Measurements from ENCODE around the gene TMA7B. TPM values are rescaled to one million over a fixed set of nuclear protein-coding genes. Genes with fewer than 3 reads are reported as not detected.

Gene TMA7B
- total RNA-seq, 1 donor from 2014 or later = not detected

- no peaks in the 10 kb centered on the region for H3K36me3 Mint-ChIP-seq
- H3K4me3 Mint-ChIP-seq = no peak overlapping the region
- peaks cover 28% of the 10 kb centered on the region for H3K4me1 Mint-ChIP-seq
- no peaks in the 10 kb centered on the region for H3K79me2 ChIP-seq (ENCODE audit: low read depth)
- H3K9me3 Mint-ChIP-seq = no peaks in the 10 kb centered on the region
- H3F3A ChIP-seq (ENCODE audit: low read depth) = peaks cover 8% of the 10 kb centered on the region
- H3K9ac ChIP-seq = no peak overlapping the region
- no peak for TF ChIP-seq CTCF (IDR thresholded peaks at IDR 0.05)
- no peak for TF ChIP-seq EZH2 (IDR thresholded peaks at IDR 0.05)
- no peak for TF ChIP-seq EZH2phosphoT487 (IDR thresholded peaks at IDR 0.05)
- H3K4me3 ChIP-seq = no peak overlapping the region
- peaks cover 19% of the 10 kb centered on the region for H3K27me3 Mint-ChIP-seq (ENCODE audit: insufficient read depth, low read depth)
- H3K27ac Mint-ChIP-seq = no peak overlapping the region
- no peak overlapping the region for H2AFZ ChIP-seq (replicated peaks)
- H4K20me1 ChIP-seq (ENCODE audit: low read depth) = no peaks in the 10 kb centered on the region
- peaks cover 7% of the 10 kb centered on the region for H3K4me1 ChIP-seq
- DNase-seq (ENCODE audit: low spot score) = no peak
- H3K36me3 ChIP-seq = no peaks in the 10 kb centered on the region
- no peak overlapping the region for H3K4me2 ChIP-seq
- no peak overlapping the region for H3K27ac ChIP-seq
- no peaks in the 10 kb centered on the region for H3K9me3 ChIP-seq (ENCODE audit: low read depth)
- H3K27me3 ChIP-seq = no peaks in the 10 kb centered on the region
These were observed 4.5 kb upstream of the TMA7B start for GRCh38 chr22:39955675-39956074.

GRCh38 chr22:39956932-39957664, 3.1 kb upstream of the TMA7B start:
- Histone ChIP-seq H3K36me3 (no peaks in the 10 kb centered on the region), H4K20me1 (ENCODE audit: low read depth) (no peaks in the 10 kb centered on the region), H3K4me3 (no peak overlapping the region), H3K27me3 (peaks cover 4% of the 10 kb centered on the region), H3K79me2 (ENCODE audit: low read depth) (no peaks in the 10 kb centered on the region), H3K4me2 (no peak overlapping the region), H3K4me1 (peaks cover 7% of the 10 kb centered on the region), H2AFZ (replicated peaks) (no peak overlapping the region), H3K9ac (no peak overlapping the region), H3F3A (ENCODE audit: low read depth) (peaks cover 8% of the 10 kb centered on the region), H3K9me3 (ENCODE audit: low read depth) (no peaks in the 10 kb centered on the region), H3K27ac (no peak overlapping the region)
- DNase-seq (ENCODE audit: low spot score) = no peak
- Mint-ChIP-seq H3K36me3 (no peaks in the 10 kb centered on the region), H3K9me3 (no peaks in the 10 kb centered on the region), H3K4me3 (no peak overlapping the region), H3K27ac (no peak overlapping the region), H3K4me1 (peaks cover 28% of the 10 kb centered on the region), H3K27me3 (ENCODE audit: insufficient read depth, low read depth) (peaks cover 19% of the 10 kb centered on the region)
- TF ChIP-seq EZH2phosphoT487 (IDR thresholded peaks at IDR 0.05) (no peak), EZH2 (IDR thresholded peaks at IDR 0.05) (no peak), CTCF (IDR thresholded peaks at IDR 0.05) (no peak)

- TF ChIP-seq EZH2phosphoT487 (IDR thresholded peaks at IDR 0.05) = no peak
- TF ChIP-seq EZH2 (IDR thresholded peaks at IDR 0.05) = no peak
- TF ChIP-seq CTCF (IDR thresholded peaks at IDR 0.05) = no peak
- no peaks in the 10 kb centered on the region for H3K36me3 ChIP-seq
- Mint-ChIP-seq H3K36me3 (no peaks in the 10 kb centered on the region), H3K9me3 (no peaks in the 10 kb centered on the region), H3K27me3 (ENCODE audit: insufficient read depth, low read depth) (peaks cover 22% of the 10 kb centered on the region), H3K4me1 (peaks cover 28% of the 10 kb centered on the region), H3K27ac (no peak overlapping the region), H3K4me3 (peak overlapping the region; percentile 39)
- H3K4me1 ChIP-seq = peaks cover 7% of the 10 kb centered on the region
- no peak overlapping the region for H2AFZ ChIP-seq (replicated peaks)
- H3K27me3 ChIP-seq = peaks cover 4% of the 10 kb centered on the region
- no peak overlapping the region for H3K9ac ChIP-seq
- no peak overlapping the region for H3K4me3 ChIP-seq
- H3K4me2 ChIP-seq = no peak overlapping the region
- no peaks in the 10 kb centered on the region for H3K9me3 ChIP-seq (ENCODE audit: low read depth)
- H4K20me1 ChIP-seq (ENCODE audit: low read depth) = no peaks in the 10 kb centered on the region
- DNase-seq (ENCODE audit: low spot score) = no peak
- peaks cover 8% of the 10 kb centered on the region for H3F3A ChIP-seq (ENCODE audit: low read depth)
- no peaks in the 10 kb centered on the region for H3K79me2 ChIP-seq (ENCODE audit: low read depth)
- no peak overlapping the region for H3K27ac ChIP-seq
These were observed 2.0 kb upstream of the TMA7B start for GRCh38 chr22:39958009-39958711.
